OCI-LY1 (cell line): Measurements from ENCODE around the gene TRIM60.

ENCODE experiments used
- EZH2 ChIP-seq: fragments of 200-600 bp; sonication (generic), shearing (Covaris generic); IDR thresholded peaks from 2 replicates; pipeline ENCODE4 v1.8.0; 2017; ENCODE audit warnings: borderline replicate concordance, mixed run types, mild to moderate bottlenecking, antibody characterized with exemption, low read length, moderate library complexity, mixed read lengths
- TF ChIP-seq, protein P1 (sequence below): fragments of 200-600 bp; sonication (generic), shearing (Covaris generic); IDR thresholded peaks from 2 replicates; pipeline ENCODE4 v1.5.1; 2017; ENCODE audit warnings: mild to moderate bottlenecking, antibody characterized with exemption, low read length, moderate library complexity, mixed read lengths

DNA sequence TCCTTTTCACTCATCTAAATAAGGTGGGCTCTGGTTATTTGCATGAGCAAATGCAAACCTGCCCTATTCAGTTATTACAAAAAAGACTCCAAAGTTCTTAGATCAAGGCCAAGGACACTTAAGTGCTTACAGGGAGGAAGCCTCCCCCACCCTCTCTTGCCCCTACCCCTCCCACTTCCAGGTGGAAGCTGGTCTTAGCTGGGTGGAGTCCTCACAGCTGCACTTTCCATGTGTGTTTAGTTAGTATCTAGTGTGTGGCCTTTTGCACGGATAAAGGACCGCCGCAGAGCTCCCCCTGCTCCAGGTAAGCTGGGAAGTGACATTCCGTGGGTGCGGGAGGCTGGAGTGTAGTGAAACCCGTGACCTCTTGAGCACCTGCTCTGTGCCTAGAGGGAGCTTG, 21.8 kb downstream of the TRIM60 start, which contains the start of gene TRIM75:
- TF ChIP-seq, protein P1, sequence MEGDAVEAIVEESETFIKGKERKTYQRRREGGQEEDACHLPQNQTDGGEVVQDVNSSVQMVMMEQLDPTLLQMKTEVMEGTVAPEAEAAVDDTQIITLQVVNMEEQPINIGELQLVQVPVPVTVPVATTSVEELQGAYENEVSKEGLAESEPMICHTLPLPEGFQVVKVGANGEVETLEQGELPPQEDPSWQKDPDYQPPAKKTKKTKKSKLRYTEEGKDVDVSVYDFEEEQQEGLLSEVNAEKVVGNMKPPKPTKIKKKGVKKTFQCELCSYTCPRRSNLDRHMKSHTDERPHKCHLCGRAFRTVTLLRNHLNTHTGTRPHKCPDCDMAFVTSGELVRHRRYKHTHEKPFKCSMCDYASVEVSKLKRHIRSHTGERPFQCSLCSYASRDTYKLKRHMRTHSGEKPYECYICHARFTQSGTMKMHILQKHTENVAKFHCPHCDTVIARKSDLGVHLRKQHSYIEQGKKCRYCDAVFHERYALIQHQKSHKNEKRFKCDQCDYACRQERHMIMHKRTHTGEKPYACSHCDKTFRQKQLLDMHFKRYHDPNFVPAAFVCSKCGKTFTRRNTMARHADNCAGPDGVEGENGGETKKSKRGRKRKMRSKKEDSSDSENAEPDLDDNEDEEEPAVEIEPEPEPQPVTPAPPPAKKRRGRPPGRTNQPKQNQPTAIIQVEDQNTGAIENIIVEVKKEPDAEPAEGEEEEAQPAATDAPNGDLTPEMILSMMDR, result no peak
- TF ChIP-seq EZH2, result no peak
